Calu3 (cell line): ENCODE results near the gene PCDH9. TPM values are rescaled to one million over a fixed set of nuclear protein-coding genes. Genes with fewer than 3 reads are reported as not detected.

Experiments
- BruUV-seq: library from RNA; stranded (reverse); fragments of 400-500 nt; replicated peaks from 2 replicates; lab custom pipeline; 2021; lab: Mats Ljungman, UMichigan
- CTCF ChIA-PET: fragments of 300-600 bp; sonication (Branson Sonifier 250); formaldehyde crosslinking; loops from one replicate; lab custom pipeline; 2022; ENCODE audit warnings: antibody characterized with exemption; lab: Charles Lee
- DNase-seq: peaks from one replicate; pipeline ENCODE4 v3.0.0; 2022
- H3K27ac Mint-ChIP-seq: one replicate; pipeline ENCODE4 v1.8.0; 2022; ENCODE audit warnings: mixed read lengths; ENCODE audit not compliant: unreplicated experiment
- H3K27me3 Mint-ChIP-seq: one replicate; pipeline ENCODE4 v1.8.0; 2022; ENCODE audit warnings: mixed read lengths; ENCODE audit not compliant: unreplicated experiment
- H3K36me3 Mint-ChIP-seq: one replicate; pipeline ENCODE4 v1.8.0; 2022; ENCODE audit warnings: mild to moderate bottlenecking, moderate library complexity, mixed read lengths; ENCODE audit not compliant: insufficient read depth, unreplicated experiment
- H3K4me1 Mint-ChIP-seq: one replicate; pipeline ENCODE4 v1.8.0; 2022; ENCODE audit warnings: mild to moderate bottlenecking, low read depth, mixed read lengths; ENCODE audit not compliant: unreplicated experiment
- H3K4me3 Mint-ChIP-seq: one replicate; pipeline ENCODE4 v1.8.0; 2022; ENCODE audit warnings: mild to moderate bottlenecking, low read depth, moderate library complexity, mixed read lengths; ENCODE audit not compliant: unreplicated experiment
- H3K9me3 Mint-ChIP-seq: one replicate; pipeline ENCODE4 v1.8.0; 2022; ENCODE audit warnings: low read depth, mixed read lengths; ENCODE audit not compliant: unreplicated experiment
- CTCF ChIP-seq: fragments of 200-600 bp; IDR thresholded peaks from one replicate; pipeline ENCODE4 v1.8.0; 2022; ENCODE audit warnings: antibody characterized with exemption; ENCODE audit not compliant: unreplicated experiment
- intact Hi-C: fragments of 100-400 bp; cut with micrococcal nuclease; formaldehyde crosslinking; loops from one replicate; pipeline ENCODE4 v1.10.0; 2022; ENCODE audit not compliant: unreplicated experiment
- total RNA-seq: library from RNA; stranded (reverse); gene quantifications from 2 replicates; pipeline ENCODE4 v1.2.3, GENCODE V29; 2022

The PCDH9 gene
- total RNA-seq, 1 experiment from 2014 or later = 1.3 TPM

- H3K27ac Mint-ChIP-seq = no peak overlapping the region
- no peak for DNase-seq
- no peaks in the 10 kb centered on the region for H3K9me3 Mint-ChIP-seq
- no peaks in the 10 kb centered on the region for H3K36me3 Mint-ChIP-seq
- BruUV-seq = no TSS peak
- H3K27me3 Mint-ChIP-seq = no peaks in the 10 kb centered on the region
- no peaks in the 10 kb centered on the region for H3K4me1 Mint-ChIP-seq
- CTCF ChIA-PET = no interaction called here
- intact Hi-C loops = no loop called here
- H3K4me3 Mint-ChIP-seq = no peak overlapping the region
- no peak for TF ChIP-seq CTCF
Measured at GRCh38 chr13:67161176-67161575, 69.0 kb downstream of the PCDH9 start.

GRCh38 chr13:67158903-67159302 is 71.2 kb downstream of the PCDH9 start:
- no peaks in the 10 kb centered on the region for H3K27me3 Mint-ChIP-seq
- H3K4me3 Mint-ChIP-seq = no peak overlapping the region
- H3K4me1 Mint-ChIP-seq = no peaks in the 10 kb centered on the region
- no TSS peak for BruUV-seq
- intact Hi-C loops = no loop called here
- H3K36me3 Mint-ChIP-seq = no peaks in the 10 kb centered on the region
- H3K27ac Mint-ChIP-seq = no peak overlapping the region
- no peak for DNase-seq
- TF ChIP-seq CTCF = no peak
- CTCF ChIA-PET = no interaction called here
- no peaks in the 10 kb centered on the region for H3K9me3 Mint-ChIP-seq

GRCh38 chr13:67156723-67157060 is 73.4 kb downstream of the PCDH9 start:
- intact Hi-C loops = no loop called here
- no peak for TF ChIP-seq CTCF
- no peak overlapping the region for H3K27ac Mint-ChIP-seq
- no peaks in the 10 kb centered on the region for H3K36me3 Mint-ChIP-seq
- BruUV-seq = no TSS peak
- H3K4me3 Mint-ChIP-seq = no peak overlapping the region
- no peaks in the 10 kb centered on the region for H3K4me1 Mint-ChIP-seq
- no peaks in the 10 kb centered on the region for H3K27me3 Mint-ChIP-seq
- CTCF ChIA-PET = no interaction called here
- no peak for DNase-seq
- H3K9me3 Mint-ChIP-seq = no peaks in the 10 kb centered on the region

- no peak overlapping the region for H3K27ac Mint-ChIP-seq
- no peaks in the 10 kb centered on the region for H3K27me3 Mint-ChIP-seq
- intact Hi-C loops = no loop called here
- no peaks in the 10 kb centered on the region for H3K4me1 Mint-ChIP-seq
- no peak overlapping the region for H3K4me3 Mint-ChIP-seq
- BruUV-seq = no TSS peak
- CTCF ChIA-PET = no interaction called here
- no peaks in the 10 kb centered on the region for H3K9me3 Mint-ChIP-seq
- no peaks in the 10 kb centered on the region for H3K36me3 Mint-ChIP-seq
- no peak for DNase-seq
- TF ChIP-seq CTCF = no peak
Measured at GRCh38 chr13:67155898-67156722, 74.0 kb downstream of the PCDH9 start.
